Breast epithelium (tissue), 4 donors: ENCODE data around the gene CFL1. TPM values are rescaled to one million over a fixed set of nuclear protein-coding genes. Genes with fewer than 3 reads are reported as not detected.

Source experiments
- DNase-seq, 2 donors: peaks; one replicate each; pipeline ENCODE4 v3.0.0-alpha.2; 2019; ENCODE audit warnings: low spot score in 2 of 2
- H3K27ac ChIP-seq, 2 donors: fragments of 200-600 bp; sonication (generic) in 1 of 2; one replicate each; pipeline ENCODE4 v1.5.1; 2016 to 2019; ENCODE audit warnings: mild to moderate bottlenecking in 1 of 2
- H3K27me3 ChIP-seq, 2 donors: fragments of 200-600 bp; sonication (generic) in 1 of 2; one replicate each; pipeline versions ENCODE4 v1.5.1 to v1.6.0; 2017 to 2019; ENCODE audit warnings: control low read depth in 1 of 2, mild to moderate bottlenecking in 1 of 2
- H3K36me3 ChIP-seq: fragments of 200-600 bp; one replicate; pipeline ENCODE4 v1.5.1; 2019
- H3K4me1 ChIP-seq, 2 donors: fragments of 200-600 bp; sonication (generic); one replicate each; pipeline ENCODE4 v1.5.1; 2016 to 2019; ENCODE audit warnings: control low read depth in 1 of 2
- H3K4me3 ChIP-seq, 3 donors: fragments of 200-600 bp; sonication (generic); 1 replicate in 2 of 3; 2 replicates in 1 of 3; pipeline ENCODE4 v1.5.1; 2016 to 2019; ENCODE audit warnings: mild to moderate bottlenecking in 3 of 3, moderate library complexity in 2 of 3
- H3K9me3 ChIP-seq, 2 donors: fragments of 200-600 bp; sonication (generic) in 1 of 2; one replicate each; pipeline ENCODE4 v1.5.1; 2016 to 2019; ENCODE audit warnings: control low read depth in 1 of 2
- POLR2A ChIP-seq: fragments of 450-650 bp; IDR thresholded peaks from one replicate; pipeline ENCODE4 v1.6.1; 2016; ENCODE audit warnings: antibody characterized with exemption, mild to moderate bottlenecking, moderate library complexity
- POLR2AphosphoS5 ChIP-seq, 3 donors: sonication (generic); formaldehyde crosslinking; IDR thresholded peaks; one replicate each; pipeline ENCODE4 v1.6.1; 2017; ENCODE audit warnings: antibody characterized with exemption in 3 of 3
- intact Hi-C: fragments of 100-400 bp; cut with DNase I; formaldehyde crosslinking; loops from one replicate; pipeline ENCODE4 v1.15.1; 2023; ENCODE audit warnings: low total_unique reads
- total RNA-seq, 3 donors: library from RNA; depleted of rRNA; stranded (reverse); fragments of >200 nt; gene quantifications; one replicate each; pipeline ENCODE4 v1.1.0, GENCODE V29; 2016
- TF ChIP-seq, protein P1 (sequence below), 3 donors: fragments of 450-650 bp; IDR thresholded peaks; one replicate each; pipeline ENCODE4 v1.5.1; 2016 to 2017; ENCODE audit warnings: antibody characterized with exemption in 3 of 3, mild to moderate bottlenecking in 3 of 3, moderate library complexity in 3 of 3

CFL1 gene
- total RNA-seq, 3 donors from 2014 or later: 407 to 564 (median 453) TPM

DNA sequence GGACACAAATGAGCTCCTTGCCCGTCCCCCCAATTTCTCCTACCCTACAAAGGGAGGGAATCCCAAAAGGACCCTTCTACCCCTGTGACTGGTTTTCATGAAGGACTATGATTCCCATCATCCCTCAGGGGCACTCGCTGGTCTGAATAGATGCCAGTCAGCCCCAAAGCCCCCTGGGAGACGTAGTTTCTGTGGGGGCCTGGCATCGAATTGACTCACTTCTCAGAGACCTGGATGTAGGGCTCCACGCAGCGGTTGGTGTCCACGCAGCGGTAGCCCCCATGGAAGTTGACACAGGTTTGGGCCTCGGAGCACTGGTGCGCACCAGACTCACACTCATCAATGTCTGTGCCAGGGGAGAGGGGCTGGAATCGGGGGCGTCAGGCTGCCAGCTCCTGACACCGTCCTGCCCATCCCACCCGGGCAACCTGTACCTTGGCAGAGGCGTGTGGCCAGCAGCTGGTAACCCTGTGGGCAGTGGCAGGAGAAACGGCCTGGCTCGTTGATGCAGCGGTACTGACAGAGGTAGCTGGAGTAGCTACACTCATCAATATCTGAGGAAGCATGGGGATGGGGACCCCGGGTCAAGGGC lies 10.2 kb upstream of the CFL1 start:
- peaks cover 5% of the 10 kb centered on the region for H3K36me3 ChIP-seq
- H3K27me3 ChIP-seq: no peaks in the 10 kb centered on the region
- intact Hi-C loops: no loop called here
- H3K4me3 ChIP-seq: no peak overlapping the region
- TF ChIP-seq, protein P1, sequence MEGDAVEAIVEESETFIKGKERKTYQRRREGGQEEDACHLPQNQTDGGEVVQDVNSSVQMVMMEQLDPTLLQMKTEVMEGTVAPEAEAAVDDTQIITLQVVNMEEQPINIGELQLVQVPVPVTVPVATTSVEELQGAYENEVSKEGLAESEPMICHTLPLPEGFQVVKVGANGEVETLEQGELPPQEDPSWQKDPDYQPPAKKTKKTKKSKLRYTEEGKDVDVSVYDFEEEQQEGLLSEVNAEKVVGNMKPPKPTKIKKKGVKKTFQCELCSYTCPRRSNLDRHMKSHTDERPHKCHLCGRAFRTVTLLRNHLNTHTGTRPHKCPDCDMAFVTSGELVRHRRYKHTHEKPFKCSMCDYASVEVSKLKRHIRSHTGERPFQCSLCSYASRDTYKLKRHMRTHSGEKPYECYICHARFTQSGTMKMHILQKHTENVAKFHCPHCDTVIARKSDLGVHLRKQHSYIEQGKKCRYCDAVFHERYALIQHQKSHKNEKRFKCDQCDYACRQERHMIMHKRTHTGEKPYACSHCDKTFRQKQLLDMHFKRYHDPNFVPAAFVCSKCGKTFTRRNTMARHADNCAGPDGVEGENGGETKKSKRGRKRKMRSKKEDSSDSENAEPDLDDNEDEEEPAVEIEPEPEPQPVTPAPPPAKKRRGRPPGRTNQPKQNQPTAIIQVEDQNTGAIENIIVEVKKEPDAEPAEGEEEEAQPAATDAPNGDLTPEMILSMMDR (IDR thresholded peaks at IDR 0.05): no peak
- TF ChIP-seq POLR2AphosphoS5 (IDR thresholded peaks at IDR 0.05) (no peak), POLR2A (no peak)
- no peak overlapping the region for H3K27ac ChIP-seq
- peaks cover 0 to 10% of the 10 kb centered on the region in 2 donors for H3K4me1 ChIP-seq
- no peak for DNase-seq
- H3K9me3 ChIP-seq: no peaks in the 10 kb centered on the region

DNA sequence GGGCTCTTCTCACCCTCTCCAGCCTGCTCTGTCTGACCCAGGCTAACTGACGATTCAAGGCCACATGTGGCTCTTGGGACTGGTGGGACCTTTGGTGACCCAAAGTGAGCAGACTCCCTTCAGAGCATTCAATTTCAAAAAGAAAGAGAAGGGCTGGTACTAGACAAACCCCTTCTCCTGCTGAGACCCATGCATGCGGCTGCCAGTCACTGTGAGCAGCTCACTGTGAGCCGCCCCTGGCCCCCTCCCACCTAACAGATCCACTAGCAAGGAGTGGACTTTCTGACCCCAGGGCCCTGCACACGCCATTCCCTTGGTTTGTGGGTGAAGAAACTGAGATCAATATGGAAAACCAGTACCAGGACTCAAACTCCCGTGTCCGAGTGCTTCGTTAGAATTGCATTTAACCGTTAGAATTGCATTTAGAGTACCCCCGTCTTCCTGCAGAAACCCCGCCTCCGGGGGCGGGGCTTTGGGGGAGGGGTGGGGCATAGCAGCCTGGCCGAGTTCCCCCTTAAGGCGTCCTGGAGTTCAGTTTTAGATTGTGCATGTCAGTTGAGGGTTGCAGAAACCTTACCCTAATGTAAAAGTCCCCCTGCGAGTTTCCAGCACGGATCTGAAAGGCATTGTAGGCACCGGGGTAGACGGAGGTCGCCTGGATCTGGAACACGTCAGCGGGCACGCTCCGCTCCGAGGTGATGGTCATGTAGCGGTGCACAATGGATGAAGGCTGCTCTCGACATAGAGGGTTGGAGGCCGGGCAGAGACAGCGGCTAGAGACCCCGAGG lies 9.5 kb upstream of the CFL1 start:
- peaks cover 5% of the 10 kb centered on the region for H3K36me3 ChIP-seq
- no peak for DNase-seq
- peaks cover 0 to 10% of the 10 kb centered on the region in 2 donors for H3K4me1 ChIP-seq
- no peak overlapping the region for H3K27ac ChIP-seq
- no peaks in the 10 kb centered on the region for H3K27me3 ChIP-seq
- TF ChIP-seq POLR2AphosphoS5 (IDR thresholded peaks at IDR 0.05) (no peak), POLR2A (no peak)
- TF ChIP-seq, protein P1 (IDR thresholded peaks at IDR 0.05): no peak
- no peak overlapping the region for H3K4me3 ChIP-seq
- H3K9me3 ChIP-seq: no peaks in the 10 kb centered on the region
- intact Hi-C loops: no loop called here

DNA sequence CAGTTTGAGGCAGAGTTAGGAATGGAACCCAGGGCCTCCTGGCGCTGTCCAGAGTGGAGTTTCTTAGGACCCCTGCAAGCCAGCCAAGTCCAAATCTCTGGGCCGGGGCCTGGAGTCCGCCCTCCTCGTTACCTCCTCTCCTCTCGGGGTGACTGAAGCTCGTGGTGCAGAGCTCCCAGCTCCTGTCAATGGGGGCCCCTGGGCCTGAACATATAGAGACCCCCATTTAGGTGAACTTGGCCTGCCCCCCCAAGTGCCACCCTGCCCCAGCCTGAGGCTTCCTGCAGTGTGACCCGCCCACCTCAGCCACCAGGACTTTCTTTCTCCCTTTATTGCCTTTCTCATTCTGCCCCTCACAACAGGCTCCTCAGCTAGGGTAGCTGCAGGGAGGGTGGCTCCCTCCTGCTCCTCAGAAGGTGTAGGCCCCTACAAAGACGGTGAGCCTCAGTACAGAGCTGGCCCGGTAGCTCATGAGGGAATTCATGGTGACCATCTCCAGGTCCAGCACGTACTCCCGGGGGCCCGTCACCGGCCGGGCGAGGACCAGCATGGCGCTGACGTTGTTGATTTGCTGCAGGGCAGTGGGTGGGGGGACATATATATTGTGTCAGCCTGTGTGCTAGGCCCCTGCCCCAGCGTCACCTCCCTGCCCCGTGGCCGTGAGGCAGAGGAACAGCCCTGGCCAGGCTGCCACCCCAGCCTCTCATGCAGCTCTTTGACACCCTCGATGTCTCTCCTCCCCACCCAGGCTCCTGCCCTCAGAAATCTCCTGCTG lies 8.7 kb upstream of the CFL1 start:
- Histone ChIP-seq H3K4me3 (no peak overlapping the region), H3K27me3 (no peaks in the 10 kb centered on the region), H3K4me1 (peaks cover 2 to 12% of the 10 kb centered on the region in 2 donors), H3K27ac (no peak overlapping the region), H3K36me3 (peaks cover 5% of the 10 kb centered on the region), H3K9me3 (no peaks in the 10 kb centered on the region)
- TF ChIP-seq POLR2A (no peak), POLR2AphosphoS5 (IDR thresholded peaks at IDR 0.05) (no peak)
- TF ChIP-seq, protein P1 (IDR thresholded peaks at IDR 0.05): no peak
- intact Hi-C loops: no loop called here
- DNase-seq: no peak

DNA sequence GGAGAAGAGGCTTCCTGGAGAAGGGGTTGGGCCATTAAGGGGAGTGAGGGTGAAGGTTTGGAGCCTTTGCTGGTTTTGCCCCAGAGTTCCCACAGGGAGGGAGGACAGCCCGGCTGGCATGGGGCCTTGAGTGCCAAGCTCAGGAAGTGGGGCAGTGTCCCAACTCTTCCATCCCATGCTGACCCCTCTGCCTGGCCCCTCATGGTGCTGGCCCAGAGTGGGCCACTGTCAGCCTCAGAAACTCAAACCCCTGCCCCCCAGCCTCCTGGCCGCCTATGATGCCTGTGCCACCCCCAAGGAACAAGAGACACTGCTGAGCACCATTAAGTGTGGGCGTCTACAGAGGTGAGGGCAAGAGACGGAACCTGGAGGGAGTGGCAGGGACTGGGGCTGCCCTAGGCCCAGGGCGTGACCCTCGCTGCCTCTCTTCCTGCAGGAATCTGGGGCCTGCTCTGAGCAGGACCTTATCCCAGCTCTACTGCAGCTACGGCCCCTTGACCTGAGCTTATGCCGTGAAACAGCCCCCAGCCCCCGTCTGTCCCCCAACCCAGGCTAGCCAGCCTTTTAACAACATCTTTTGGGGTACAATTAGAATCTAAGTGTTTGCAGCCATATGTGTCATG lies 7.7 kb upstream of the CFL1 start:
- no peak overlapping the region for H3K4me3 ChIP-seq
- H3K9me3 ChIP-seq: no peaks in the 10 kb centered on the region
- intact Hi-C loops: no loop called here
- peaks cover 4 to 7% of the 10 kb centered on the region in 2 donors for H3K4me1 ChIP-seq
- no peaks in the 10 kb centered on the region for H3K27me3 ChIP-seq
- TF ChIP-seq, protein P1 (IDR thresholded peaks at IDR 0.05): no peak
- no peak for TF ChIP-seq POLR2AphosphoS5 (IDR thresholded peaks at IDR 0.05)
- no peak for TF ChIP-seq POLR2A
- peaks cover 5% of the 10 kb centered on the region for H3K36me3 ChIP-seq
- H3K27ac ChIP-seq: no peak overlapping the region
- no peak for DNase-seq
